Measurements from ENCODE around the gene IL17D.

The IL17D gene

DNA sequence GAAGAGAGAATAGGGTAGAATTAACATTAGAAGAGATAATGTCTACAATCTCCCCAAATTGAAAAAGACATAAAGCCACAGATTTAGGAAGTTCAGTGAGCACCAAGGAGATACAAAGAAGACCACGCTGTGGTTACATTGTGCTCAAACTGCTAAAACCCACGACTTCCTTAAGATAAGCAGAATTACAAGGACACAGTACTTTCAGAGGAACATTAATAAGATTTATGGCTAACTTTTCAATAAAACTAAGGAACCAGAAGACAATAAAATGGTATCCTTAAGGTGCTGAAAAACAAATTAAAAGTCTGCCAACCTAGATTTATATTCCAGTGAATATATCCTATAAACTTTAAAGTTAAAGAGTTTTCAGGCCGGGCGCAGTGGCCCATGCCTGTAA, 7.4 kb upstream of the IL17D start:
- DNase-seq = no peak

DNA sequence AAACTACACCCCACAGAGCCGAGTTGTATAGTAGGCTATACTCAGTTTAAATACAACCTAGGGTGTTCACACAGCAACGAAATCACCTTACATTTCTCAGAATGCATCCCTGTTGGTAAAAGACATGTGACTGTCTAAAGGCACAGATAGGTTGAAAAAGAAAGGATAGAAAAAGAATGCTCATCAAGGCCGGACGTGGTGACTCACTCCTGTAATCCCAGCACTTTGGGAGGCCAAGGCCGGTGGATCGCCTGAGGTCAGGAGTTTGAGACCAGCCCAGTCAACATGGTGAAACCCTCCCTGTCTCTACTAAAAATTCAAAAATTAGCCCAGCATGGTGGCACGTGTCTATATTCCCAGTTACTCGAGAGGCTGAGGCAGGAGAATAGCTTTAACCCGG, 3.8 kb upstream of the IL17D start:
- DNase-seq = no peak

DNA sequence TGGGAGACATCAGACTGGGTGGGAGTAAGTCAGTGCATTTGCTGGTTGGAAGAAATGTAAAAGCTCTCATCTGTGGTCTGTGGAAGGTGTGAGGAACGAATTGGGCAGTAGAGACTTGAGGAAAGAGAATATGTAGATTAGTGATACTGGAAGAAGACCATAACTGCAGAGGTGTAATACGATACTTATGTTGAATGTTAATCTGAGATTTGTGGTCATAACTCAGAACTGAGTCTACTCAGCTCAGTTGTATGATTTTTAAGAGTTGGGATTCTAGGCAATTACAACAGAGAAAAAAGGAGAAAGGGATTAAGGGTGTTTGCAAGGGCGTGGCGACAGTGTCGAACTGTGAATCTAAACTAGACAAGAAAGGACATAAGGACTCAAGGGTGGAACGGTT, 3.2 kb upstream of the IL17D start:
- DNase-seq = no peak

DNA sequence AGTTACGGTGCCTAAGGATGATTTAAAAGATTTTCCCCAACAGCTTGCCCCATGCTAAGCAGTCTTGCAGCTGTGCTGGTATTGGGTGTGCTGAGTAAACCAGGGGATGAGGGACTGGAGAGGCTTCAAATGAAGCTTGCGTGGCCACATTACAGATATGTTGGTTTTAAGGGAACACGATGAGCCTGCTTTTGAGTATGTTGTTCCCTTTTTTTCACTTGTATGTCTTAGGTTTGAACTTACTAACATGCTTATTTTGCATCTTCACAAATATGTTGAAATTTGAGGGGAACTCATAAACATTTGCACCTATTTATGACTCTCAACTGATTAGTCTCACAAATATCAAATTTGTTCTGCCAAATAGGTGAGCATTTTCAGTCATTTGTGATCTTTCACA, 2.0 kb upstream of the IL17D start:
- no peak for DNase-seq

DNA sequence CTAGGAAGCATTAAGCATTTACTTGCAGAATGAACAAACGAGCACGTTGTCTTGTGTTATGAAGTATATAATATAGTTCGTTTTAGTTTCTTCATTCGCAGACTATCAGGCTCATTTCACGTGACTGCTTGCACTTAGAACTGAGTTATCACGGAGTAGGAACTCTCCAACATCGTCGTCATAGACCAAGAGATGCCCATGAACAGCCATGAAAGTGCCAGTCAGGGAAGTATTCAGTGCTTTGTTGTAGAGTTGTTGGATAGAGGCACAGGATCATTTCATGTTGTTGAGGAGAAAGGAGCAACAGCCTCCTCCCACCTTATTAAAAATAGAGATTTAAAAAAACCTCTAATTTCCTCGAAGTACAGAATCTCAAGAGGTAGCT, 977 bp upstream of the IL17D start:
- no peak for DNase-seq

DNA sequence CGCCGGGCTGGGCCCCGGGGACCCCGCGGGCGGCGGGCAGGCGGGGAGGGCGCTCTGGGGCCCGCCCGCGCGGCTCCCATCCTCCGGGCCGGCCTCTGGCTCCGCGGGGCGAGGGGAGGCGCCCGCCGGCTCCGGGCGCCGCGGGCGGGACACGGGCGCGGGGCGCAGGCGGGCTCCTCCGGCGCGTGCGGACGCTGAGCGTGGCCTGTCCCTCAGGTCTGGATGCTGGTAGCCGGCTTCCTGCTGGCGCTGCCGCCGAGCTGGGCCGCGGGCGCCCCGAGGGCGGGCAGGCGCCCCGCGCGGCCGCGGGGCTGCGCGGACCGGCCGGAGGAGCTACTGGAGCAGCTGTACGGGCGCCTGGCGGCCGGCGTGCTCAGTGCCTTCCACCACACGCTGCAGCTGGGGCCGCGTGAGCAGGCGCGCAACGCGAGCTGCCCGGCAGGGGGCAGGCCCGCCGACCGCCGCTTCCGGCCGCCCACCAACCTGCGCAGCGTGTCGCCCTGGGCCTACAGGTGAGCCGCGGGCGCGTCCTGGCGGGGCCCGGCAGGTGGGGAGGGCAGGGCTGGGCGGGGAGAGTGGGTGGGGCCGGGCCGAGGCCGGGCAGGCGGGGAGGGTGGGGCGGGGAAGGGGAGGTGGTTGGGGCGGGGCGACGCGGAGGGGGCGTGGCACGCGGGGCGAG, 420 bp downstream of the IL17D start:
- DNase-seq = no peak

DNA sequence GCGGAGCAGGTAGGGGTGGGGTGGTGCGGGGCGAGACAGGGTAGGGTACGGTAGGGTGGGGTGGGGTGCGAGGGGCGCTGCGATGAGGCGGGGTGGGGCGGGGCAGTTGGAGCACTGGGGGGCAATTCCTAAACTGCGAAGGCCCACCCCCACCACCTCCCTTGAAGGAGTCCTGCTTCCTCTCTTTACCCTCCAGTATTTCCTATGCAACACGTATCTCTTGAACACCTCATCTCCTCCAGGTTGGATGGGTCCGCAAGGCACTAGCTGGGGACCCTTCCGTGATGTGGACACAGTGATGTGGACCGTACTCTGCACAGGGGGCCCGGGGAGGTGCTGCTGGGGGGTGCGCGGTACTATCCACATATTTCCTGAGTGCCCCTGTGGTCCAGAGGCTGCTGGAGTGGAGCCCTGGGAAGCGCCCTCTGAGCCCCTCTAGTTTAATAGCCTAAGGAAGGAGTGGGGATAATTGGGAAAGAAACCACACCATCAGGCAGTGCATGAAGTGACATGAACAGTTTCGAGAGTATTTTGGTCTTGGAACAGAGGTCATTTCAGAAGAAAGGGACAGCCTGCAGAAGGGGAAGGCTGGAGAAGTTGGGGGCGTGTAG, 1.1 kb downstream of the IL17D start:
- DNase-seq = no peak

DNA sequence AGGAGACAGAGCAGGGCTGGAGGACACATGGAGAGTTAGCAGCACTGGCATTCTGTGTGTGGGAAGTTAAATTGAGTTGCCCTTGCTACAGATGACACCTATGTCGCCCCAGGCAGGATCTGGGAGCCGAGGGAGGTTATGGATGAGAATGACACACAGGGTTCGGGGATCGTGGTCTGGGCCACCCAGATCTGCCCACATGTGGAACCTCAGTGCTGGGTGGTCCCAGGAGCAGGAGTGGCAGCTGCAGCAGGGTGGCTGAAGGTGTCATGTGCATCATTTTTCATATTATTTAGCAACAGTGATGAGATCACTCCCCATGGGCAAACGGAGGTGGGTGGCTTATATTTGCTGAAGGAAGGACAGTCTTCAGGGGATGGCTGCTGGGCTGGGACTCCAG, 3.2 kb downstream of the IL17D start:
- DNase-seq = no peak

DNA sequence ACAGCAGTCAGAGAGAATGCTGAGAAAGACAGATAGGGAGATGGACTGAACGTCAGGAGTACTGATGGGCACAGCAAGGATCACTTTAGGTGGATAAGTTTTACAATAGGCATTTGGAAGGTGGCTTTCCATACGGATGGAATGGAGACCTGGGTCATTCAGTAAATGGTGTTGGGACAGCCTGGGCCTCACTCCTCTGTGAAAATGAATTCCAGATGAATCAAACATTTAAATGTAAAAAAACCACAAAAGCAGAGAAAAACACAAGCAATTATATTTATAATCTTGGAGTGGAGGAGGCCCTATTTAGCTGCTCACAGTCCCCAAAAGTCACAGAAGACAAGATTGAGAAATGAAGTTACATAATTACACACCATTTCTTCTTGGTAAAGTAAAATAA, 4.7 kb downstream of the IL17D start:
- DNase-seq = no peak

DNA sequence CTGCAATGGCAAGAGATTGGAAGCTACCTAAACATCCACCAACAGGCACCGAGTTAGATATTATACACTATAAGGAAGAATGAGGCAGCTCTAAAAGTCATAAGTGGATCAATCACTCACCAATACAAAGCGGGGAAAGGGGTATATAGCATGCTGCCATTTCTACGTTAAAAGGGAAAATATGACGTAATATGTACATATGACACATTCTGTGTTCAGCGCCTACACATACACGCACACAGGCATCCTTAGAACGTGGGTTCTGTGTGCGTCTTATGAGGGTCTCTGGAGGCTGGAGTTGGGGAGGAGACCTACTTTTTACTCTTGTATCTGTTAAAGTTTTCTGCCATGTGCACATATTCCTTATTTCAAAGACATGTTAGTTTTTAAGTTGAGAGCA, 5.9 kb downstream of the IL17D start:
- DNase-seq = no peak

DNA sequence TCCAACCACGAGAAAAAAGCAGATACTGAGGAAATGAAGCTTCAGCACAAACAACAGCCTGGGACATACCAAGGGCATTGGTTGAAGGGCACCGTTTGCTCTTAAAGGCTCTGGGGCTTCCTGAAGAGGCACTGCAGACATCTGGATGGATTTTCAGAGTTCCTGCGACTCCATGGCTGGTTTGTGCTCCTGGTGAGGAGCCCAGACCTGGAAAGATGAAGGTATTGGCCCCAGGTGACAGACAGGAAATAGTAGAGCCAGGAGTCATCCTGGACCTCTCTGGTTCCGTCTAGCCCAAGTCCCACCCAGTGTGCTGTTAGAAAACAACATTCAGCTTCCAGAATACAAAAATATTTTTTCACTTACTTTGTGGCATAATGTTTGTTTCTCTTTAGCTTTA, 6.3 kb downstream of the IL17D start:
- no peak for DNase-seq

DNA sequence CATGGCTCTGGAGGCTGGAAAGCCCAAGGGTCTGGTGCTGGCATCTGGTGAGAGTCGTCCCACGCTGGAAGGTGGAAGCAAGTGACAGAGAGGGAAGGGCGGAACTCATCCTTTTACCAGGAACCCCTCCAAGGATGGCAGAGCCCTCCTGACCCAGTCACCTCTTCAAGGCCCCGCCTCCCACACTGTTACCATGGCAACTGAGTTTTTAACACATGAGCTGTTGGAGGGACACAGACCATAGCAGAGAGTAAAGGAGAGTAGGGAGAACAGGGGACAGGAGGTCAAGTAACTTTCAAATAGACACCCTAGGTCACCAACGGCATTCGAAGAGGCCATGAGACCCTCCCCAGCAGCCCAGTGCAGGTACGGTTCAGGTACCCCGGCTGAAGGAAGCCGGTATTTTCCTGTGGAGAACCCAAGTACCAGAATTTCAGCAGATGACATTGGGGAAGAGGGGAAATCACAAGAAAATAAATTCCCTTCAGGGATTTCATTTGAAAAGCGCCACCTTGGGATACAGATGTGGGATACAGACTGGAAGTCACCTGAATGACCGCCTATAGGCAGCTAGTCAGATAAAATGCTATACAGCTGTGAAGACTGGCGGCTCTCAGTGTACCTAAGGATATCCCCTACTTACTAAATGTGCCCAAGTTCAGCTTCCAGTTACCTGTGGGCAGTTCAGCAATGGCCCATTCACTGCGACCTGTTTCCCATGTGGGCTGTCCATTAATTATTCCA, 8.0 kb downstream of the IL17D start:
- no peak for DNase-seq

DNA sequence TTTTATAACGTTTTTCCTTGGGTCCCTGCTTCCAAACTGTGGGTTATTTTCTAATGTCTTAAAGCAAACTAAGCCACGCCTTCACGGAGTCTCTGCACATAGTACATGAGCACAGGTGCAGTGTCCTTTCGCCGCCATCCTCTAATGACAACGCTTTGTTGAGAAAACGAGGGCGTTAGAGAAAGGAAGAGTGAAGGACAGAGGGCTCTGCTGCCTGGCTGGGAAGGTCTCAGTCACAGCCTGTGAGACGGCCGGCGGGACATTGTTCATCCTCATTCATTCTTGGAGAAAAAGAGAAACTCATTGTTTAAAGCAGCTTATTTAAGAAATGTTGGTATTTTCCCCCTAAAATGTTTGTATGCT, 9.5 kb downstream of the IL17D start:
- DNase-seq = no peak

DNA sequence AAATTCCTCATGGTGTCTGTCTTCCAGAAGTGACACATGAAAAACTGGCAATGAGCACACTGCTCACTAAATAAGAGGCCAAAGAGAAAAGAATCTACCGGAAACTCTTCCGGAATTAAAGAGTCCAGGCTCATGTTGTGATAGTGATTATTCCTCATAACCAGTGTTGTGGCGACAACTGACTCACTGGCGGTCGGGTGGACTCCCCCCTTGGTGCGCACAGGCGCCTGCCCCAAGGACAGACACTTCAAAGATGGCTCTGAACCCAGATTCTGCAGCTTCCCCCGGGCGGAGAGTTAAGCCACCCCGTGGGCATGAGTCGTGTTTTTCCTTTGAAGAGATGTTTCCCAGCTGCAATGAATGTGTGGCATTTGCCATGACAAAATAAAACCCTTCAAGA, 10.3 kb downstream of the IL17D start:
- DNase-seq = no peak

DNA sequence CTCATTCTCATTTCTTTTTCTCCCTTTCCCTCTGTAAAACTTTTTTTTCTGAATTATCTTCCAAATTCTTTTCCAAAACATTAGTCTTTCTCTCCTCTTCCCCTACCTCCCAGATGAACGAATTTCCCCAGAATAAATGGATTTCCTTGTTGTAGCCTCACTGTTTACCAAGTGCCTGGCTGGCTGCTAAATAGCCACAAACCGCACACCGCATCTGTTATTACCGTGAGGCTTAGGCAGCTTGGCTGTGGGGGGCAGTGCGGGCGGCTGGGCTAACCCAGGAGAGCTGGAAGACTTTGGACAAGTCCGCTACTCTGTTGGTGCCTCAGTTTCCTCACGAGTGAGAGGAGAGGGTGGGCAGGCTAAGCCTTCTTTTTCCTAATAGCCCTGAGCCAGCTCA, 10.7 kb downstream of the IL17D start:
- DNase-seq = no peak

DNA sequence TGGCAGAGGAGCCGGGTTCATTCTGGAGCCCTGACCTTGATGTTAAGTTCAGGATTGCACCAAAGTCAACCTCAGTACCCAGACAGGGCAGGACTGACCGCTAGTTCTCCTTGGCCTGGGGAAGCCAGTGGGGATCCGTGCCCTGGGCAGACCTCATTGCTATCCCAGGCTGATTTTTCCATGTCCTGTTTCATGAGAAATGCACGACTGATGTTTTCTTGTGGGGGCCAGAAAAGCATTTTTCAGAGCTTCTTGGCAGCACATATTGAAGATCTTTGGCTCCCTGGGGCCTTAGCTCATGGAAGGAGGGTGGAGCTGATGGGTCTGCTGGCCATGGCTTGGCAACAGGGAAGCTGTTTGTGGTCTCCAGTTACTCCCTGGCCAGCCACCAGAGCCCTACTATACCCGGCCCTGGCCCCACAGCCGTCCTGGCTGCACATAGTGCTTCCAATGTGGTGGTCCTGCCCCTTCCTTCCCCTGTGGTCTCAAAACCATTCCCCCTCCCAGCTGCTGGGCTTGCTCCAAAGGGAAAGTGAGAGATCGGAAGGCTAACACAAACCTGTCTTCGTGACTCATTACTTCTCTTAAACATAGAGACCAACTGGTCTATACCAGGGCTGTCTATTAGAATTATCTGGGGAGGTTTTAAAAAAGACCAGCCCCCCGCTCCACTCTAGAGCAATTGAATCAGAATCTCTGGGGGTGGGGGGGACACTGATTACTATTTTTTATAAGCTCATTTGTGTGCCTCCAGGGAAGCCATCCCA, 11.2 kb downstream of the IL17D start:
- DNase-seq = no peak

DNA sequence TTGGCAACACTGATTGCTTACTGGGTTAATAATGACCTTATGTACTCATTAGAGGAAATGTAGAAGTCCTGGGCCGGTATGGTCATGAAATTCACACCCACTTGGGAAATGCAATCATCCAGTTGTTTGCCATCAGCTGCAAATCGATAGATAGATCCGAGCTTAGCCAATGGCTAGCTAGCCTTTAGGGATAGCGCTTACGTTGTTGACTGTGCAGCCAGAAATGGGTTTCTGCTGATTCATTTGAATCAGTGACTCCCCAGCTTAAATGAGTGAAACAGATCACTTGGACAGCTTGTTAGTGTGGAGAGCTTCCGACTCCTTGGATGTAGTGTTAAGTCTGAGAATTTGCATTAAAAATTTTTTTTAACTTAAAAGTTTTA, 11.8 kb downstream of the IL17D start:
- DNase-seq = no peak

DNA sequence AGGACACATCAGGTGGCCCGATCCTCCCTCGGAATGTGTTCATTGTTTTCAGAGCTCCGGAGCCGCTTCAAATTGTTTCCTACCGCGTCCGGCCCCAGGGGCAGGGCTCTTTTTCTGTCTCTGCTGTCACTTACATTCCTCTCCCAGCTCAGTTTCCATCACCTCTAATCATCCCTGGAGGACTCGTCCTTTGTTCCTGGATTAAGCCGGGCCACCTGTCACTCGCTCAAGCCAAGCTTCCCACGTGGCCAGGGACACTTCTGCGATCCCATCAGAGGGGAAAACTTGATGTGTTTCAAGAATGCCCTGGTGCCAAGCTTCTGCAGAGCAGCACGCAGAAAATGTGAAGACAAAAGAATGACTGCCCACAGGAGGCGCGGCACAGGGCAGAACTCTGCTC, 13.5 kb downstream of the IL17D start:
- DNase-seq = no peak

DNA sequence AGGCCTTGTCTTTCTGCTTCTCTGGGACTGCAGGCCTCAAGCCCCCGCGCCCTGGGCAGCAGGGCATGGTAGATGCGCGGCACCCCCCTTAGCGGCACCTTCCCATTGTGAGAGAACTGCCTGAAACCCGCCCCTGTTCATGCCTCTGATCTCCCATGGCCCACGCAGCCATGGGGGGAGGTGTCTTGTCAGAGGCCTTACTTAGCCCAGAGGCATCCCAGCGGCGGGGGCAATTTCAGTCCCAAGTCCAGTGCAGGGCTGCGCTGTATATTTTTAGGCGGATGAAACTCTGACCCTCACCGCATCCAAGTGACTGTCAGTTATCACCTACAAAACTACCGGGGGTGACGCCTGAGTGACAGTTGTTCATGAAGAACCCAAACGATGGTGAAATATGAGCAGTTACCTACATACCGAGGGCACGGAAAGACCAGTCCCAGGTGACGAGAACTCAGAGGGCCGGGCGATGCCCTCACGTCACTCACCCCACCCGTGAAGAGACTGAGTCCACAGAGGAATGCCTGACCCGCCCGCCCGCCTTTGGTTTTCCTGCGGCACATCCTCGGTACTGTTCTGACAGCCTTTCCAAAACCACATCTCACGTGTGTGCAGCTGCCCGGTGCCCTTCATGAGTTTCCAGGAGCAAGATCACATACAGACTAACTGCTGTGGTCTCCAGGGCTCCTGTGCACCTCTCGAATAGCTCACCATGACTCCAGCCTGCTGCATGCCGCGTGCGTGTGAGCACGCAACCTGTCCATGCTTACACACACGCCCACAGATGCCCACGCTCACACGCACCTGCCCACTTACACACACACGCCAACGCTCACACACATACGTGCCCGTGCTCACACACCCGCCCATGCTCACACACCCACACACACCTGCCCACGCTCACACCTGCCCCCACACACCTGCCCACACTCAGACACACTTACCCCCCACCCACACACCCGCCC, 14.4 kb downstream of the IL17D start:
- DNase-seq = no peak

DNA sequence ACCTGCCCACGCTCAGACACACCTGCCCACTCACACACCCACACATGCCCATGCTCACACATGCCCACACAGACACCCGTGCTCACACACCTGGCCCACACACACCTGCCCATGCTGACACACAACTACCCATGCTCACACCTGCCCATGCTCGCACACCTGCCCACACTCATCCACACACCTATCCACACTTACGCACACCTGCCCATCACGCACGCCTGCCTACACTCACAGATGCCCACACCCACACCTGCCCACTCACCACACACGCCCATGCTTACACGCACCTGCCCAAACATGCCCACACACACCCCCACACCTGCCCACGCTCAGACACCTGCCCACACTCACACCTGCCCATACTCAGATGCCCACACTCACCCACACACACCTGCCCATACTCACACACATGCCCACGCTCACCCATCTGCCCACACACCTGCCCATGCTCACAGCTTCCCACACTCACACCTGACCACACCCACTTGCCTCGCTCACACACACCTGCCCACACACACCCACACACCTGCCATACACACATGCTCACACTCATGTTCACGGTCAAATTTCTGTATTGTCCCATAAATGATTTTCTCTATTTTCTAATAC, 15.6 kb downstream of the IL17D start:
- no peak for DNase-seq

DNA sequence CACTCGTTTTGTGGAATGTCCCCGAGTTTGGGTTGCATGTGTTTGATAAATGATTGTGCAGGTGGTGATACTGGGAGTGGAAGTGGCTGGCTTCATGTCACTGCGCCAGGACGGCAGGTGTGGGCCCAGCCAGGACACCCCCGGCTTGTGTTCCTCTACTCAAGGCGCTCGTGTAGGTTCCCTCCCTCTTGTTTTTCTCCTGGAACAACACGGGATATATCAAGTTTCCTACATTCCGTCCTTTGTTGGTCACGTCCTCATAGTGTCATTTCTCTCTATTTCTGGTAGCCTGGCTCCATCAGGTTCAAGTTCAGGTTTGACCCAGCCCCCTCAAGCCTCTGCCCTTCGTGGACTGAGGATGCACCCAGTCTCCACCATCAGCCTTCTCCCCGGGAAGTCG, 16.3 kb downstream of the IL17D start:
- no peak for DNase-seq

DNA sequence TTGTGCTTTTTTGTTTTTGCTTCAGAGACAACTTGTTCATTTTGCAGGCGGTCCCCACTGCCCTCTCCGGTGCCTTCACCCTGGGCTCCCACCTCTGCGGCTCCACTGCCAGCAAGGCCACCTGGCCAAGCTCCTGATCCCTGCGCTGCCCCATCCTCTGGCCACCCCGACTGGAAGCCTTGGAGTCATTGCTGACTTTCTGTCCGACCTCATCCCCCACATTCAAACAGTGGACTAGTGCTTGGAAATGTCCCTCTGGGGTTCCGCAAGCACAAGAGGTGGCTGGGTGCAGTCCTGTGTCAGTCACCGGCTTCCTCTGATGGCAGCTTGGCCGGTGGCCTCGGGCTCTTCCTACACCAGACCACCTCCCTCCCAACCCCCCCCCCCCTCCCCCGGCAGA, 17.0 kb downstream of the IL17D start:
- no peak for DNase-seq

Data from NCI-H1436 treated with DMSO at 0.1 percent for 48 hours (cell line).